ENCODE data around the gene ZNF774.

DNA sequence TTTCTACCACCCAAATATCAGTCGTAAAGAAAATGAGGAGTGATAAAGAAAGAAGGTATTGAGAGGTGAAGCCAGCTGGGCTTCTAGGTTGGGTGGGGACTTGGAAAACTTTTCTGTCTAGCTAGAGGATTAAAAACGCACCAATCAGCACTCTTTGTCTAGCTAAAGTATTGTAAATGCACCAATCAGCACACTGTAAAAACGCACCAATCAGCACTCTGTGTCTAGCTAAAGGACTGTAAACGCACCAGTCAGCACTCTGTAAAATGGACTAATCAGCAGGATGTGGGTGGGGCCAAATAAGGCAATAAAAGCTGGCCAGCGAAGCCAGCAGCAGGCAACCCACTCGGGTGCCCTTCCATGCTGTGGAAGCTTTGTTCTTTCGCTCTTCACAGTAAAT lies 23.0 kb downstream of the ZNF774 start:
- no peak for TF ChIP-seq CTCF (IDR thresholded peaks at IDR 0.05; ENCODE audit: insufficient read depth, low read depth, low read length)
- TF ChIP-seq EZH2 (IDR thresholded peaks at IDR 0.05; ENCODE audit: insufficient read depth, low read length), result no peak

All from astrocyte (in vitro differentiated cells and primary cell).